Measurements from ENCODE around the gene SSX7.
"Not testable (repeated sequence)": the region's sequence is repeated elsewhere in the genome, so short reads cannot be mapped to it uniquely, and the experiment has no call there.

DNA sequence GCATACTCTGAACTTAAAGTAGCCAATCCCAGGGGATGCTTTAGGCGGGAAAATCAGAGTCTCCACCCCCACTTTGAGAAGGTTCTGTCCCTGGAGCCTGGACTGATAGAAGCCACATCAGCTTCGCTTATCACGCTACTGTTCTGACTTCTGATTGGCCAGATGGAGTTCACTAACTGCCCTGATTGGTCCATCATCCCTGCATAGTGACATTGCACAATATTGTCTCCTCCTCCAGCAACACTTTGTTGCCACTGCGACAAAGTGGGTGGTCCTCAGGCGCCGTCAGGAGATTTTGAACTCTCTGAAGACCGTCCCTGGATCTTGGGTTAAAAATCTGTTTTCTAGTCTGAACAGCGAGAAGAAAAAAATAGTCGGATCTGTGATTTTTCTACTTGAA, at the start of gene SSX7:
- TF ChIP-seq CTCF (conservative IDR thresholded peaks at IDR 0.05; ENCODE audit: low read length); EZH2phosphoT487 (IDR thresholded peaks at IDR 0.05; ENCODE audit: borderline replicate concordance, low read depth, low read length): not testable (repeated sequence)

Data from OCI-LY7 (cell line).